CD4-positive, alpha-beta T cell (primary cell): ENCODE measurements around the gene PLA2R1. TPM values are rescaled to one million over a fixed set of nuclear protein-coding genes. Genes with fewer than 3 reads are reported as not detected.

Source experiments
- ATAC-seq: fragments of 200-7000 bp; cut with Tn5 transposase; one replicate; pipeline ENCODE4 v1.10.0; 2022; ENCODE audit warnings: mild to moderate bottlenecking; ENCODE audit not compliant: poor library complexity
- CTCF ChIA-PET: fragments of 350-600 bp; sonication (Branson Sonifier 250); formaldehyde crosslinking; loops from one replicate; lab custom pipeline; 2021; ENCODE audit warnings: antibody characterized with exemption, inconsistent platforms; lab: Charles Lee
- POLR2A ChIA-PET: fragments of 350-600 bp; sonication (Branson Sonifier 250); formaldehyde crosslinking; loops from one replicate; lab custom pipeline; 2021; ENCODE audit warnings: antibody characterized with exemption, inconsistent platforms; lab: Charles Lee
- DNase-seq, 14 experiments: peaks; one replicate each; pipeline ENCODE4 v3.0.0-alpha.2; 2013 to 2020; ENCODE audit warnings: mixed read lengths in 2 of 14
- H3K27ac ChIP-seq, 2 donors: one replicate each; pipeline versions ENCODE4 v1.5.1 to v1.7.0; 2013; ENCODE audit warnings: low read length in 2 of 2, low read depth in 1 of 2, mild to moderate bottlenecking in 1 of 2
- H3K27me3 ChIP-seq, 2 experiments: 1 replicate in 1 of 2; 2 replicates in 1 of 2; pipeline versions ENCODE4 v1.6.1 to v1.7.0; 2013; ENCODE audit warnings: low read length in 2 of 2, control low read depth in 1 of 2, mild to moderate bottlenecking in 1 of 2, moderate library complexity in 1 of 2; ENCODE audit not compliant: insufficient read depth in 2 of 2, control insufficient read depth in 1 of 2
- H3K36me3 ChIP-seq: one replicate; pipeline ENCODE4 v1.6.1; 2013; ENCODE audit warnings: low read length, control low read depth; ENCODE audit not compliant: insufficient read depth
- H3K4me1 ChIP-seq: one replicate; pipeline ENCODE4 v1.6.1; 2013; ENCODE audit warnings: low read length, control low read depth; ENCODE audit not compliant: insufficient read depth
- H3K4me3 ChIP-seq: one replicate; pipeline ENCODE4 v1.5.1; 2013; ENCODE audit warnings: mild to moderate bottlenecking, low read length, moderate library complexity
- H3K9me3 ChIP-seq, 2 experiments: 1 replicate in 1 of 2; 2 replicates in 1 of 2; pipeline versions ENCODE4 v1.6.1 to v1.7.0; 2013; ENCODE audit warnings: low read length in 2 of 2, mild to moderate bottlenecking in 2 of 2, control low read depth in 1 of 2, moderate library complexity in 1 of 2; ENCODE audit not compliant: control insufficient read depth in 1 of 2, insufficient read depth in 1 of 2
- H3K27ac Mint-ChIP-seq: one replicate; pipeline ENCODE4 v1.8.0; 2020; ENCODE audit warnings: mixed read lengths
- H3K27me3 Mint-ChIP-seq: one replicate; pipeline ENCODE4 v1.8.0; 2021; ENCODE audit warnings: mixed read lengths
- H3K36me3 Mint-ChIP-seq: one replicate; pipeline ENCODE4 v1.8.0; 2021; ENCODE audit warnings: low read depth, mixed read lengths
- H3K4me1 Mint-ChIP-seq: one replicate; pipeline ENCODE4 v1.8.0; 2021; ENCODE audit warnings: low read depth, mixed read lengths
- H3K4me3 Mint-ChIP-seq: one replicate; pipeline ENCODE4 v1.8.0; 2020; ENCODE audit warnings: mild to moderate bottlenecking, mixed read lengths
- H3K9me3 Mint-ChIP-seq: one replicate; pipeline ENCODE4 v1.8.0; 2020; ENCODE audit warnings: mixed read lengths
- CTCF ChIP-seq: fragments of 200-600 bp; IDR thresholded peaks from one replicate; pipeline ENCODE4 v1.8.0; 2022; ENCODE audit warnings: antibody characterized with exemption, mild to moderate bottlenecking
- intact Hi-C, 2 experiments: fragments of 100-400 bp; cut with DNase I in 1 of 2; cut with micrococcal nuclease in 1 of 2; formaldehyde crosslinking; loops; one replicate each; pipeline versions ENCODE4 v1.15.1 to v1.9.0; 2023 to 2025; cut with DNase I, micrococcal nuclease
- polyA plus RNA-seq, 2 donors: library from polyadenylated mRNA; unstranded; fragments of 120-200 nt; gene quantifications; one replicate each; pipeline ENCODE4 v1.2.1, GENCODE V29; 2013
- total RNA-seq, 174 experiments: library from RNA in 2 of 174; stranded (reverse) in 2 of 174; gene quantifications; one replicate each; pipeline ENCODE4 v1.2.3 and lab custom pipeline; 2021 to 2026

Gene PLA2R1
- total RNA-seq: not detected
- not detected for polyA plus RNA-seq (2013, experiment 1 of 2)
- polyA plus RNA-seq (2013, experiment 2 of 2): 0.05 TPM
- 0 to 0.53 (median 0.04) reads per million in 172 experiments for total RNA-seq (lab: John Stamatoyannopoulos, UW)

- H3K9me3 Mint-ChIP-seq: no peaks in the 10 kb centered on the region
- peaks cover 67% of the 10 kb centered on the region for H3K27me3 Mint-ChIP-seq
- H3K27ac Mint-ChIP-seq: no peak within 1 kb of the TSS
- no peak within 1 kb of the TSS for H3K27ac ChIP-seq
- ChIA-PET CTCF (no interaction called here), POLR2A (no interaction called here)
- peaks cover 9% of the 10 kb centered on the region for H3K4me1 Mint-ChIP-seq
- no peak for TF ChIP-seq CTCF
- peaks cover 31 to 48% of the 10 kb centered on the region in 2 experiments for H3K27me3 ChIP-seq
- peaks cover 0 to 15% of the 10 kb centered on the region in 2 experiments for H3K9me3 ChIP-seq
- ATAC-seq: peak; percentile 39
- peaks cover 13% of the 10 kb centered on the region for H3K4me1 ChIP-seq
- H3K36me3 Mint-ChIP-seq: no peaks in the 10 kb centered on the region
- intact Hi-C loops: no loop called here
- DNase-seq: peak in 1 of 14 experiments; percentile 5
- H3K4me3 ChIP-seq: peak within 1 kb of the TSS; percentile 31
- H3K4me3 Mint-ChIP-seq: peak within 1 kb of the TSS; percentile 81
- H3K36me3 ChIP-seq: no peaks in the 10 kb centered on the region
Measured at GRCh38 chr2:160062292-160063005, at the start of gene PLA2R1. TSS of gene PLA2R1 (minus strand) at chr2:160062615. CDS start at chr2:160062403, 212 bp downstream.

- Histone ChIP-seq H3K4me3 (no peak overlapping the region), H3K36me3 (no peaks in the 10 kb centered on the region), H3K4me1 (no peaks in the 10 kb centered on the region), H3K27ac (no peak overlapping the region), H3K27me3 (peaks cover 0 to 4% of the 10 kb centered on the region in 2 experiments), H3K9me3 (no peaks in the 10 kb centered on the region)
- DNase-seq: no peak
- Mint-ChIP-seq H3K9me3 (no peaks in the 10 kb centered on the region), H3K4me3 (no peak overlapping the region), H3K27ac (no peak overlapping the region), H3K36me3 (no peaks in the 10 kb centered on the region), H3K27me3 (peaks cover 6% of the 10 kb centered on the region), H3K4me1 (no peaks in the 10 kb centered on the region)
- ATAC-seq: no peak
- ChIA-PET CTCF (interaction anchor here (0.6 to 1.9 kb wide), 5 partner anchors 13 to 953 kb away, joined by 3 to 14 read pairs (median 4); no protein-coding TSS in a partner anchor), POLR2A (interaction anchor here (1.3 kb wide), 2 partner anchors 70 to 884 kb away, joined by 4 read pairs; no protein-coding TSS in a partner anchor)
- TF ChIP-seq CTCF: no peak
- intact Hi-C loops: loop anchor here (1.0 to 2.0 kb wide), 4 partner anchors 100 to 884 kb away; no protein-coding TSS in a partner anchor
Measured at GRCh38 chr2:160110674-160111239, 48.3 kb upstream of the PLA2R1 start.

GRCh38 chr2:160109939-160110673, 47.7 kb upstream of the PLA2R1 start:
- Histone ChIP-seq H3K4me1 (no peaks in the 10 kb centered on the region), H3K27me3 (peaks cover 0 to 4% of the 10 kb centered on the region in 2 experiments), H3K27ac (no peak overlapping the region), H3K36me3 (no peaks in the 10 kb centered on the region), H3K9me3 (no peaks in the 10 kb centered on the region), H3K4me3 (no peak overlapping the region)
- DNase-seq (peak in 13 of 14 experiments; percentile 11 to 78 (median 31)), ATAC-seq (peak; percentile 84)
- Mint-ChIP-seq H3K27me3 (peaks cover 6% of the 10 kb centered on the region), H3K9me3 (no peaks in the 10 kb centered on the region), H3K27ac (no peak overlapping the region), H3K36me3 (no peaks in the 10 kb centered on the region), H3K4me3 (no peak overlapping the region), H3K4me1 (no peaks in the 10 kb centered on the region)
- POLR2A ChIA-PET: interaction anchor here (1.3 kb wide), 2 partner anchors 71 to 884 kb away, joined by 4 read pairs; no protein-coding TSS in a partner anchor
- intact Hi-C loops: loop anchor here (1.0 to 5.0 kb wide), 6 partner anchors 100 to 952 kb away; no protein-coding TSS in a partner anchor
- TF ChIP-seq CTCF: peak; percentile 81
- CTCF ChIA-PET: interaction anchor here (0.6 to 1.9 kb wide), 5 partner anchors 13 to 954 kb away, joined by 3 to 14 read pairs (median 3); no protein-coding TSS in a partner anchor
